ENCODE data around the gene CPT1B. TPM values are rescaled to one million over a fixed set of nuclear protein-coding genes. Genes with fewer than 3 reads are reported as not detected.

CPT1B gene
- total RNA-seq, 2 experiments from 2014 or later = 101 to 138 TPM

- Histone ChIP-seq H3K79me2 (ENCODE audit: insufficient read depth, low read depth, low read length) (no peaks in the 10 kb centered on the region), H4K20me1 (ENCODE audit: insufficient read depth, low read length) (no peaks in the 10 kb centered on the region), H3K27ac (ENCODE audit: low read depth, low read length, poor library complexity, severe bottlenecking) (no peak overlapping the region), H3K9me3 (ENCODE audit: low read length) (no peaks in the 10 kb centered on the region), H3K4me3 (ENCODE audit: low read depth, low read length, poor library complexity, severe bottlenecking) (no peak overlapping the region), H3K4me1 (ENCODE audit: insufficient read depth, low read length, poor library complexity, severe bottlenecking) (no peaks in the 10 kb centered on the region), H2AFZ (ENCODE audit: low read length) (no peak overlapping the region), H3K36me3 (ENCODE audit: insufficient read depth, low read length) (no peaks in the 10 kb centered on the region), H3K4me2 (ENCODE audit: low read length) (no peak overlapping the region), H3K9me2 (ENCODE audit: insufficient read depth, low read length) (no peaks in the 10 kb centered on the region)
- ChIA-PET POLR2A (no interaction called here), CTCF (ENCODE audit: unreplicated experiment) (no interaction called here)
- no peak for TF ChIP-seq CTCF (conservative IDR thresholded peaks at IDR 0.05; ENCODE audit: low read length)
- no peak for TF ChIP-seq EZH2phosphoT487 (IDR thresholded peaks at IDR 0.05; ENCODE audit: borderline replicate concordance, low read depth, low read length)
- intact Hi-C loops (cut with micrococcal nuclease; ENCODE audit: unreplicated experiment) = no loop called here
- BruUV-seq (replicated peaks) = no TSS peak
- no peak for DNase-seq (ENCODE audit: low spot score)
These were observed 25.5 kb upstream of the CPT1B start for GRCh38 chr22:50603511-50604255.

DNA sequence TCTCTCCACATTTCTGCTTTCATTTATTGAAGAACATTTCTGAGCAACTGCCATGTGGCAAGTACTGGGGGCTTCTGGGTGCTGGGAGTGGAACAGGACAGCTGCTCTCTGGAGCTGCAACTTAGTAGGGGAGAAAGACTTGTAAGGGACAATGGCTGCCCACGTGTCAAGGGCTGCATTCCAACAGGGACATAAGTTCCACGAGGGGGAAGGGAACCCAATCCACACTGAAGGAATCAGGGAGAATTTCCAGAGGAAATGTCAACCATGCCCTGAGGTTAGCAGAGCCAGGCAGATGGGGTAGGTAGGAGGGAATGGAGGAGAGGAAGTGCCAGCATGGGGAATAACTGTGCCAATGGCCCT is 24.1 kb upstream of the CPT1B start:
- Histone ChIP-seq H3K27ac (ENCODE audit: low read depth, low read length, poor library complexity, severe bottlenecking) (no peak overlapping the region), H3K4me1 (ENCODE audit: insufficient read depth, low read length, poor library complexity, severe bottlenecking) (no peaks in the 10 kb centered on the region), H3K79me2 (ENCODE audit: insufficient read depth, low read depth, low read length) (no peaks in the 10 kb centered on the region), H3K9me2 (ENCODE audit: insufficient read depth, low read length) (no peaks in the 10 kb centered on the region), H3K4me2 (ENCODE audit: low read length) (no peak overlapping the region), H3K4me3 (ENCODE audit: low read depth, low read length, poor library complexity, severe bottlenecking) (no peak overlapping the region), H3K9me3 (ENCODE audit: low read length) (no peaks in the 10 kb centered on the region), H3K36me3 (ENCODE audit: insufficient read depth, low read length) (no peaks in the 10 kb centered on the region), H4K20me1 (ENCODE audit: insufficient read depth, low read length) (no peaks in the 10 kb centered on the region), H2AFZ (ENCODE audit: low read length) (no peak overlapping the region)
- CTCF ChIA-PET (ENCODE audit: unreplicated experiment) = no interaction called here
- POLR2A ChIA-PET = no interaction called here
- TF ChIP-seq EZH2phosphoT487 (IDR thresholded peaks at IDR 0.05; ENCODE audit: borderline replicate concordance, low read depth, low read length) = no peak
- no peak for TF ChIP-seq CTCF (conservative IDR thresholded peaks at IDR 0.05; ENCODE audit: low read length)
- BruUV-seq (replicated peaks) = no TSS peak
- no peak for DNase-seq (ENCODE audit: low spot score)
- intact Hi-C loops (cut with micrococcal nuclease; ENCODE audit: unreplicated experiment) = no loop called here

GRCh38 chr22:50601669-50602337 is 23.6 kb upstream of the CPT1B start:
- ChIA-PET CTCF (ENCODE audit: unreplicated experiment) (no interaction called here), POLR2A (no interaction called here)
- DNase-seq (ENCODE audit: low spot score) = no peak
- no peaks in the 10 kb centered on the region for H3K9me2 ChIP-seq (ENCODE audit: insufficient read depth, low read length)
- no peak overlapping the region for H3K4me3 ChIP-seq (ENCODE audit: low read depth, low read length, poor library complexity, severe bottlenecking)
- no peaks in the 10 kb centered on the region for H3K36me3 ChIP-seq (ENCODE audit: insufficient read depth, low read length)
- H3K79me2 ChIP-seq (ENCODE audit: insufficient read depth, low read depth, low read length) = no peaks in the 10 kb centered on the region
- H4K20me1 ChIP-seq (ENCODE audit: insufficient read depth, low read length) = no peaks in the 10 kb centered on the region
- H2AFZ ChIP-seq (ENCODE audit: low read length) = no peak overlapping the region
- no peak for TF ChIP-seq EZH2phosphoT487 (IDR thresholded peaks at IDR 0.05; ENCODE audit: borderline replicate concordance, low read depth, low read length)
- TF ChIP-seq CTCF (conservative IDR thresholded peaks at IDR 0.05; ENCODE audit: low read length) = no peak
- H3K9me3 ChIP-seq (ENCODE audit: low read length) = no peaks in the 10 kb centered on the region
- intact Hi-C loops (cut with micrococcal nuclease; ENCODE audit: unreplicated experiment) = no loop called here
- BruUV-seq (replicated peaks) = no TSS peak
- H3K4me2 ChIP-seq (ENCODE audit: low read length) = no peak overlapping the region
- H3K4me1 ChIP-seq (ENCODE audit: insufficient read depth, low read length, poor library complexity, severe bottlenecking) = no peaks in the 10 kb centered on the region
- no peak overlapping the region for H3K27ac ChIP-seq (ENCODE audit: low read depth, low read length, poor library complexity, severe bottlenecking)

Data from OCI-LY7 (cell line).